ENCODE data around the gene PHLDA2.

The PHLDA2 gene

DNA sequence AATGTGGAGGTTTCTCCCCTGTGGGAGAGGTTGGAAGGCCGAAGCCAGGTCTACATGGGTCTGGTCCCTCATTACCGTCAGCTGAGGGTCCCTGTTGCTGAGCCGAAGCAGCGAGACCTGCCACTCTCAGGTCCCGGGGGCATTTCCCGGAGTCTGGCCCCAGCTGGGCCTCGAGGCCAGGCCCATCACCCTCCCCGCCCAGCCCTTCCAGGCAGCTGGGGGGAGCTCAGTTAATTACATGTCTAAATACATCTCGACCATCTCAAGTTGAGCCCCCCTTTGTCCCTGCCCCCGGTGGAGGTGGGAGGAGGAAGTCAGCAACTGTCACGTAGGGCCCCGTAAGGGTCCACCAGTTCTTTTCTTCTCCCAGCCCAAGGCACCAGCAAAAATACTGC is 47.2 kb downstream of the PHLDA2 start:
- no peak for DNase-seq (ENCODE audit: low read depth)

DNA sequence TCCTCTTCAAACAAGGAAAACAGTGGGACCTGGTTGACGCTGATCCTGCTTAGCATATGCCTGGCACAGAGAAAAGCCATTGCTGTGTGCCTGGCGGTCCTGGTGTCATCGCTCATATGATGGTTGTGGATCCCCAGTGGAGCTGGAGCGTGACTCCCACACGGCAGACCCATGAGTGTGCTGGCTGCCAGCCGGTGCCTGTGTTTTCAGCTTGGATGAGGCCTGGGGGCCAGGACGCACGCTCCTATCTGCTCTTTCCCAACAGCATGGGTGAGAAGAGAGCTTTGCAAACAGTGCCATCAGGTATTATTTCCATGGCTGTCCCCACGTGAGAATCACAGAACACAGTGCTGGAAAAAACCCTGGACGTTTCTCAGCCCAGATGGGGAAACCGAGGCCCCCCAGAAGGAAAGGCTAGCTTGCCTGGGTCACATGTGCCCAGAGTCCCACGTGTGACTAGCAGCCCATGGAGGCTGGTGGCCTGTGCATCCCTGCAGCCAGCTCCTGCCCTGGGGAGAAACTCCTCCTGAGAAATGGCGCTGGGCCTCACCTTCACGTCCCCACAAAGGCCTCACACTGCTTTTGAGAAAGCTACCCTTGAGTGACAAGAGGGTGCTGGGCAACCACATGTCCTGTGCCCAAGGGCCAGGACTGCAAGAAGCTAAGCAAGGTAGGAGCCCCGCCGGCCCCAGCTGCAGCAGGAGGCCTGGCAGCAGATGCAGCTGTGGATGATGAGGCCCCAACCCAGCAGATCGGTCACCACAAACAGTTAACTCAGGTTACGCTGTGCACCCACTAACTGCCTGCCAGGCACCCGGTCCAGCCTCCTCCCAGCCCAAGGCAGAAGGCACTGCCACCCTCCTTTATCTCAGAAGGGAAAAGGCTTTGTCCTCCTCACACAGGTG is 47.9 kb downstream of the PHLDA2 start:
- DNase-seq (ENCODE audit: low read depth), result no peak

DNA sequence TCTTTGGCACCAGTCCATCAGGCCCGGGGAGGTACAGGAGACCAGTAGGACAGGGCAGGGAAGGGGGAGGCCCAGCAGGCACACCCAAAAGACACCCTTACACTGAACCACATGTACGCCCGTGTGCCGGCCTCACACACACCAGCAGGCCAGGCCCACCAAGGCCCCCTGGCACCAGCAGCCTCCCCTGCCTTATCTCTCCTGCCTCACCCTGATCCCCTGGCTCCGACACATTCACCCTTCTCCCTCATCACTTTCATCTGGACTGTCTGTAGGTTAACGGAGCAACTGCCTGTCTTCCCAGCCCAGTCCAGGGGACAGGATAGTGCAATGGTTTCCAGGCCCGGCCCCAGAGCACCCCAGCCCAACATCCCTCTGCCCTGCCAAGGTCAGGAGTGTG is 48.6 kb downstream of the PHLDA2 start:
- no peak for DNase-seq (ENCODE audit: low read depth)

DNA sequence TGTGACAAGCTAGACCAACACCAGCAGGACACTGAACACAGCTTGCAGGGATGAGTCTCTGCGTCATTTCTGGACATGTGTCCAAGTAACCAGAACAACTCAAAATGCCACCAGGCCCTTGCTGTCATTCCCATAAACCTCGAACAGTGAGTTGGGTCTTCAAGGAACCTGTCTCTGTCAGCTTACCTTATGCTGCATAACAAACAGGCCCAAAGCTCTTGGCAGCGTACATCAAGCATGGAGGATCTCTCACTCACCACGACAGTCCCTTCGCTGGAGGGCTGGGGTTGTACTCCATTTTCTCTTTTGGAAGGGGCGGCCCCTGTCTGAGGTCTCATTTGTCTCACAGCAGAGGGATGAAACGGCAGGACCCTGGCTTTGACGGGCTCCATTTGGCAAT is 50.4 kb downstream of the PHLDA2 start:
- no peak for DNase-seq (ENCODE audit: low read depth)

All from activated T-cell treated with anti-CD3 and anti-CD28 coated beads for 48 hours (primary cell).